Neuronal stem cell (in vitro differentiated cells): ENCODE data around the gene AKT2.

Experiments
- DNase-seq: peaks from one replicate; pipeline ENCODE4 v3.0.0-alpha.2; 2013; ENCODE audit warnings: low spot score
- H2AFZ ChIP-seq: one replicate; pipeline ENCODE4 v1.6.1; 2013; ENCODE audit warnings: mild to moderate bottlenecking, low read length, inconsistent platforms
- H2AK5ac ChIP-seq: 2 replicates; pipeline ENCODE4 v1.6.1; 2013; ENCODE audit warnings: low read depth, mild to moderate bottlenecking, inconsistent platforms, low read length, moderate library complexity, mixed read lengths
- H2BK120ac ChIP-seq: 2 replicates; pipeline ENCODE4 v1.6.1; 2013; ENCODE audit warnings: low read depth, mild to moderate bottlenecking, inconsistent platforms, low read length, moderate library complexity, mixed read lengths
- H2BK12ac ChIP-seq: one replicate; pipeline ENCODE4 v1.6.1; 2013; ENCODE audit warnings: low read length, inconsistent platforms
- H2BK15ac ChIP-seq: 2 replicates; pipeline ENCODE4 v1.6.1; 2013; ENCODE audit warnings: mild to moderate bottlenecking, low read length, inconsistent platforms, mixed read lengths
- H2BK5ac ChIP-seq: one replicate; pipeline ENCODE4 v1.6.1; 2013; ENCODE audit warnings: inconsistent platforms, mild to moderate bottlenecking, low read length, moderate library complexity
- H3K14ac ChIP-seq: one replicate; pipeline ENCODE4 v1.6.1; 2013; ENCODE audit warnings: low read length, inconsistent platforms
- H3K18ac ChIP-seq: 2 replicates; pipeline ENCODE4 v1.6.1; 2013; ENCODE audit warnings: low read length, inconsistent platforms
- H3K23ac ChIP-seq: 2 replicates; pipeline ENCODE4 v1.6.1; 2013; ENCODE audit warnings: low read depth, mild to moderate bottlenecking, mixed read lengths, low read length, inconsistent platforms; ENCODE audit not compliant: poor library complexity
- H3K27ac ChIP-seq: replicated peaks from 3 replicates; pipeline ENCODE4 v1.5.1; 2013; ENCODE audit warnings: low read length, inconsistent platforms
- H3K27me3 ChIP-seq, 3 experiments: 2 replicates each; pipeline ENCODE4 v1.6.1; 2013; ENCODE audit warnings: low read length in 3 of 3, mild to moderate bottlenecking in 2 of 3, inconsistent platforms in 1 of 3, low read depth in 1 of 3, mixed read lengths in 1 of 3, moderate library complexity in 1 of 3; ENCODE audit not compliant: control insufficient read depth in 3 of 3, insufficient read depth in 3 of 3
- H3K36me3 ChIP-seq, 2 donors: replicated peaks in 1 of 2; 2 replicates each; pipeline ENCODE4 v1.6.1; 2013; ENCODE audit warnings: low read length in 2 of 2; ENCODE audit not compliant: control insufficient read depth in 2 of 2, insufficient read depth in 2 of 2
- H3K4ac ChIP-seq: 2 replicates; pipeline ENCODE4 v1.6.1; 2013; ENCODE audit warnings: inconsistent platforms, mild to moderate bottlenecking, low read length, moderate library complexity
- H3K4me1 ChIP-seq, 2 donors: 1 replicate in 1 of 2; 2 replicates in 1 of 2; pipeline ENCODE4 v1.6.1; 2013; ENCODE audit warnings: low read length in 2 of 2, low read depth in 1 of 2; ENCODE audit not compliant: control insufficient read depth in 2 of 2, insufficient read depth in 1 of 2
- H3K4me2 ChIP-seq: one replicate; pipeline ENCODE4 v1.6.1; 2013; ENCODE audit warnings: mild to moderate bottlenecking, low read length, inconsistent platforms; ENCODE audit not compliant: insufficient read depth, poor library complexity, severe bottlenecking
- H3K4me3 ChIP-seq, 2 donors: 2 replicates each; pipeline ENCODE4 v1.5.1; 2013; ENCODE audit warnings: low read length in 2 of 2, mild to moderate bottlenecking in 2 of 2, inconsistent platforms in 1 of 2, moderate library complexity in 1 of 2
- H3K79me1 ChIP-seq: one replicate; pipeline ENCODE4 v1.6.1; 2013; ENCODE audit warnings: low read depth, mild to moderate bottlenecking, inconsistent platforms, low read length, moderate library complexity
- H3K9ac ChIP-seq: one replicate; pipeline ENCODE4 v1.6.1; 2013; ENCODE audit warnings: mild to moderate bottlenecking, low read depth, low read length, inconsistent platforms; ENCODE audit not compliant: poor library complexity
- H3K9me3 ChIP-seq, 2 donors: replicated peaks in 1 of 2; 2 replicates each; pipeline versions ENCODE3 to v1.6.1; 2013; ENCODE audit warnings: low read length in 2 of 2, mild to moderate bottlenecking in 2 of 2, inconsistent platforms in 1 of 2, low read depth in 1 of 2, mixed read lengths in 1 of 2, moderate library complexity in 1 of 2; ENCODE audit not compliant: control insufficient read depth in 2 of 2, insufficient read depth in 1 of 2
- H4K8ac ChIP-seq: one replicate; pipeline ENCODE4 v1.6.1; 2013; ENCODE audit warnings: low read depth, mild to moderate bottlenecking, inconsistent platforms, low read length, moderate library complexity
- H4K91ac ChIP-seq: one replicate; pipeline ENCODE4 v1.6.1; 2013; ENCODE audit warnings: low read length, low read depth, mild to moderate bottlenecking, inconsistent platforms; ENCODE audit not compliant: poor library complexity
- WGBS, 2 donors: extraction: QIAGEN DNeasy Blood & Tissue Kit; methylation state at CpG; one replicate each; pipeline ENCODE4 v1.1.7; 2013; ENCODE audit warnings: missing lambda C conversion rate in 2 of 2, mixed read lengths in 1 of 2; ENCODE audit not compliant: insufficient read length in 2 of 2, insufficient replicate concordance in 1 of 2; ENCODE audit errors: extremely low coverage in 2 of 2; 5-methylcytosine and 5-hydroxymethylcytosine counted together

Gene AKT2

GRCh38 chr19:40280608-40281221 lies 4.4 kb downstream of the AKT2 start:
- peaks cover 4 to 13% of the 10 kb centered on the region in 2 donors for H3K36me3 ChIP-seq
- H3K4me1 ChIP-seq = peaks cover 7 to 11% of the 10 kb centered on the region in 2 donors
- no peak overlapping the region for H3K14ac ChIP-seq
- no peaks in the 10 kb centered on the region for H3K27me3 ChIP-seq
- WGBS, 2 donors = no CpG with 5 or more reads among the region's 10 CpGs
- peak overlapping the region; percentile 31 for H3K9ac ChIP-seq
- no peak for DNase-seq
- H2BK12ac ChIP-seq = no peak overlapping the region
- H2BK15ac ChIP-seq = no peak overlapping the region
- no peak overlapping the region for H3K27ac ChIP-seq
- H3K18ac ChIP-seq = peak overlapping the region; percentile 84
- peak overlapping the region; percentile 77 for H2AK5ac ChIP-seq
- H3K4ac ChIP-seq = no peak overlapping the region
- no peak overlapping the region for H2BK120ac ChIP-seq
- no peaks in the 10 kb centered on the region for H3K9me3 ChIP-seq
- peaks cover 26% of the 10 kb centered on the region for H3K79me1 ChIP-seq
- H3K4me2 ChIP-seq = no peak overlapping the region
- no peak overlapping the region for H4K8ac ChIP-seq
- H4K91ac ChIP-seq = no peak overlapping the region
- peak overlapping the region; percentile 87 for H3K23ac ChIP-seq
- no peak overlapping the region for H2AFZ ChIP-seq
- no peak overlapping the region for H3K4me3 ChIP-seq
- no peak overlapping the region for H2BK5ac ChIP-seq

GRCh38 chr19:40279761-40280607 lies 5.2 kb downstream of the AKT2 start:
- Histone ChIP-seq H2BK15ac (no peak overlapping the region), H3K18ac (peak overlapping the region; percentile 84), H4K91ac (no peak overlapping the region), H3K4me3 (no peak overlapping the region), H3K23ac (peak overlapping the region; percentile 87), H2BK120ac (no peak overlapping the region), H2AK5ac (peak overlapping the region; percentile 77), H3K79me1 (peaks cover 28% of the 10 kb centered on the region), H2BK5ac (no peak overlapping the region), H3K4me1 (peaks cover 9 to 13% of the 10 kb centered on the region in 2 donors), H4K8ac (no peak overlapping the region), H3K4me2 (no peak overlapping the region), H3K9me3 (no peaks in the 10 kb centered on the region), H2BK12ac (no peak overlapping the region), H3K9ac (no peak overlapping the region), H3K36me3 (peaks cover 4 to 13% of the 10 kb centered on the region in 2 donors), H3K27ac (no peak overlapping the region), H3K4ac (no peak overlapping the region), H2AFZ (no peak overlapping the region), H3K27me3 (no peaks in the 10 kb centered on the region), H3K14ac (no peak overlapping the region)
- DNase-seq = no peak
- no CpG with 5 or more reads among the region's 17 CpGs for WGBS, 2 donors

- Histone ChIP-seq H2AK5ac (no peak overlapping the region), H4K8ac (no peak overlapping the region), H2AFZ (no peak overlapping the region), H3K79me1 (peaks cover 32% of the 10 kb centered on the region), H3K9ac (no peak overlapping the region), H2BK5ac (no peak overlapping the region), H3K4me2 (no peak overlapping the region), H3K36me3 (peaks cover 4 to 13% of the 10 kb centered on the region in 2 donors), H3K4me1 (peaks cover 9 to 17% of the 10 kb centered on the region in 2 donors), H2BK12ac (no peak overlapping the region), H3K18ac (peak overlapping the region; percentile 58), H3K4me3 (no peak overlapping the region), H2BK120ac (no peak overlapping the region), H3K27ac (no peak overlapping the region), H3K14ac (no peak overlapping the region), H3K27me3 (no peaks in the 10 kb centered on the region), H4K91ac (no peak overlapping the region), H3K4ac (no peak overlapping the region), H3K9me3 (no peaks in the 10 kb centered on the region), H3K23ac (peak overlapping the region; percentile 86), H2BK15ac (no peak overlapping the region)
- no peak for DNase-seq
- no CpG with 5 or more reads among the region's 15 CpGs for WGBS, 2 donors
Measured at GRCh38 chr19:40279120-40279551, 6.0 kb downstream of the AKT2 start.

- H3K27me3 ChIP-seq = no peaks in the 10 kb centered on the region
- no peaks in the 10 kb centered on the region for H3K9me3 ChIP-seq
- no peak for DNase-seq
- H3K23ac ChIP-seq = no peak overlapping the region
- H3K4me2 ChIP-seq = no peak overlapping the region
- no peak overlapping the region for H2BK120ac ChIP-seq
- H3K18ac ChIP-seq = no peak overlapping the region
- peaks cover 36% of the 10 kb centered on the region for H3K79me1 ChIP-seq
- no peak overlapping the region for H3K4me3 ChIP-seq
- H2BK12ac ChIP-seq = no peak overlapping the region
- no peak overlapping the region for H3K4ac ChIP-seq
- H3K4me1 ChIP-seq = peaks cover 3 to 13% of the 10 kb centered on the region in 2 donors
- H3K27ac ChIP-seq = no peak overlapping the region
- H2AFZ ChIP-seq = no peak overlapping the region
- H3K9ac ChIP-seq = no peak overlapping the region
- H4K91ac ChIP-seq = no peak overlapping the region
- no CpG with 5 or more reads among the region's 16 CpGs for WGBS, 2 donors
- no peak overlapping the region for H2BK5ac ChIP-seq
- no peak overlapping the region for H2AK5ac ChIP-seq
- no peak overlapping the region for H4K8ac ChIP-seq
- no peak overlapping the region for H3K14ac ChIP-seq
- H3K36me3 ChIP-seq = peaks cover 4 to 13% of the 10 kb centered on the region in 2 donors
- H2BK15ac ChIP-seq = no peak overlapping the region
Measured at GRCh38 chr19:40278361-40279035, 6.6 kb downstream of the AKT2 start.
